Measurements from ENCODE around the gene TSPAN15.

The TSPAN15 gene

GRCh38 chr10:69434169-69434568 is 17.1 kb upstream of the TSPAN15 start:
- in situ Hi-C loops (cut with HindIII; ENCODE audit: low sequenced_read_pairs), result no loop called here
- no peak overlapping the region for H3K4me3 ChIP-seq (ENCODE audit: low read depth, low read length)
- no peak for DNase-seq (ENCODE audit: low read depth)
- no peak for TF ChIP-seq CTCF (IDR thresholded peaks at IDR 0.05; ENCODE audit: low read depth, low read length, missing control alignments)

- H3K4me3 ChIP-seq (ENCODE audit: low read depth, low read length), result no peak overlapping the region
- DNase-seq (ENCODE audit: low read depth), result no peak
- no peak for TF ChIP-seq CTCF (IDR thresholded peaks at IDR 0.05; ENCODE audit: low read depth, low read length, missing control alignments)
- in situ Hi-C loops (cut with HindIII; ENCODE audit: low sequenced_read_pairs), result no loop called here
These were observed 16.3 kb upstream of the TSPAN15 start for GRCh38 chr10:69434926-69435325.

GRCh38 chr10:69435966-69436520 is 15.2 kb upstream of the TSPAN15 start:
- H3K4me3 ChIP-seq (ENCODE audit: low read depth, low read length), result no peak overlapping the region
- DNase-seq (ENCODE audit: low read depth), result no peak
- in situ Hi-C loops (cut with HindIII; ENCODE audit: low sequenced_read_pairs), result no loop called here
- TF ChIP-seq CTCF (IDR thresholded peaks at IDR 0.05; ENCODE audit: low read depth, low read length, missing control alignments), result no peak

- no peak for DNase-seq (ENCODE audit: low read depth)
- in situ Hi-C loops (cut with HindIII; ENCODE audit: low sequenced_read_pairs), result no loop called here
- TF ChIP-seq CTCF (IDR thresholded peaks at IDR 0.05; ENCODE audit: low read depth, low read length, missing control alignments), result no peak
- no peak overlapping the region for H3K4me3 ChIP-seq (ENCODE audit: low read depth, low read length)
These were observed 13.7 kb upstream of the TSPAN15 start for GRCh38 chr10:69437321-69438259.

- DNase-seq (ENCODE audit: low read depth), result no peak
- no peak for TF ChIP-seq CTCF (IDR thresholded peaks at IDR 0.05; ENCODE audit: low read depth, low read length, missing control alignments)
- in situ Hi-C loops (cut with HindIII; ENCODE audit: low sequenced_read_pairs), result no loop called here
- no peak overlapping the region for H3K4me3 ChIP-seq (ENCODE audit: low read depth, low read length)
These were observed 12.5 kb upstream of the TSPAN15 start for GRCh38 chr10:69438536-69439349.

GRCh38 chr10:69439350-69439739 is 11.9 kb upstream of the TSPAN15 start:
- H3K4me3 ChIP-seq (ENCODE audit: low read depth, low read length), result no peak overlapping the region
- in situ Hi-C loops (cut with HindIII; ENCODE audit: low sequenced_read_pairs), result no loop called here
- no peak for DNase-seq (ENCODE audit: low read depth)
- no peak for TF ChIP-seq CTCF (IDR thresholded peaks at IDR 0.05; ENCODE audit: low read depth, low read length, missing control alignments)

All from astrocyte of the cerebellum (primary cell).